Measurements from ENCODE around the gene DHX57.

The DHX57 gene

DNA sequence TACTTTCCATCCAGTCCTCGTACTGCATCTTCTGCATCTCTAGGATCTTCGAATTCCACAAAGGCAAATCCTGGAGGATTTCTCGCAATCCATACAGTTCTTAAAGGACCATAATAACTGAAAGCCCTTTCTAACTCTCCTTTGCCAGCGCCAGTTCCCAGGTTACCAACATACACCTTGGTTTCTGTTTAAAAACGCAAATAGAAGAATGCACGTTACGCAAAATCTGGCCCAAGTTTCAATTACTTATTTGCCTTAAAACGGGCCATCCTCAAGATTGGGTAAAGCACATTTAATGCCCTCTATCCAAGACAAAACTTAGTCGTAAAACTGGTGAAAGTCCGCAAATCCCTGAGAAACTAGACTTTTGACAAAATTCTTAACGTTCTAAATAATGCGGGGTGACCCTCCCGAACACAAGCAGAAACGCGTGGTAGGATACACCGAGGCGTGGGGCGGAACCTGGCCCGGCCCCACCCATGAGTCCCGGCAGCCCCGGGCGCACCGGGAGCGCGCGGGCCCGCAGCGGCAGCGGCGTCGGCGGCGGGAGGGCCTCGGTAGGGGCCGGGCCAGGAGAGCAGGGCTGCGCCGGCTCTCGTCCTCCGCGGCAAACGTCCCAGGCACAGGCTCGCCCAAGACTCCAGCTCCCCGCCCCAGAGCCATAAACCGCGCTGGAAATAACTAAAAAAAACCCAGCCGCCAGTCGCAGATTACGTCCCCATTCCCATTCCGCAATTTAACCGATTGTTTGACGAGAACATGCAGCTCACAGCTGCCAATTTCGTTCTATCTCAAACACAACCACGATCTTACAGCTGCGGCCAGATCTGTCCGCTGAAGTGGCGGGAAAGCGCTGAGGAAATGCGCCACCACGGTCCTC, 125.5 kb downstream of the DHX57 start:
- DNase-seq = peak in 5 of 6 experiments; percentile 30 to 82 (median 49)

DNA sequence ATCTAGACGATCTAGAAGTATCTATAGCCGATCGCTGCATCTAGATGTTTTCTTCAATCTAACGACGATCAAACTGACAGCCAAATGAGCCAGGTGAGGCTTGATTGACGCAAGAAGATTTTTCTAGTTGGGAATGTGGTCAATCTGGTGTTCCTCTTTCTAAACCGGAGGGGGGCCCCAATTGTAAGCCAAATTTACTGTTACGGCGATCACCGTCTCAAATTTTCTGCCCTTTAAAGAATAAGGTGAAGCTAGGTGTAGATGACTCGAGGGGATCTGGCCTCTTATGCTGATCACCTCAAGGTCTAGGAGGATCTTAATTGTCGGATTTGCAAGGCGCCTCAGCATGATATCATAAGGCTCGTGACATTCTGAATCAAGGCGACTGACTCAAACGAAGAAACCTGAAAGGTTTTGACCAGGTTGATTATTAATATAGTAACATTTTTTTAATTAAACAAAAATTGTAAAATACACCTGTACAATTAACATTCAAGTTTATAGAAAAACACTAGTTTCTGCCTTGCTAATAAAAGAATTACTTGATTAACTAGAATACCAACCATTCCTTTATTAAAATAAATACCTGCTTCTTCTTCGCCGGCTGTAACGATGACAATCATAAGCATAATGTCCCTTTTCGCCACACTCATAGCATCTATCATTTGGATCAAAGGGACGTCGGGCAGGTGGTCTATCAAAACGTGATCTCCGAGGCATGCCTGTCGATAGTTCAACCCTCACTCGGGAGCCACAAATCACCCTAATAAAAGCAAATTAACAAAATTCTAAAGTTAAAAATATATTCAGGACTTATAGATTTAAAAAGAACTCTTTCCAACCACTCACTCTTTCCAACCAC, 126.6 kb downstream of the DHX57 start:
- no peak for DNase-seq

DNA sequence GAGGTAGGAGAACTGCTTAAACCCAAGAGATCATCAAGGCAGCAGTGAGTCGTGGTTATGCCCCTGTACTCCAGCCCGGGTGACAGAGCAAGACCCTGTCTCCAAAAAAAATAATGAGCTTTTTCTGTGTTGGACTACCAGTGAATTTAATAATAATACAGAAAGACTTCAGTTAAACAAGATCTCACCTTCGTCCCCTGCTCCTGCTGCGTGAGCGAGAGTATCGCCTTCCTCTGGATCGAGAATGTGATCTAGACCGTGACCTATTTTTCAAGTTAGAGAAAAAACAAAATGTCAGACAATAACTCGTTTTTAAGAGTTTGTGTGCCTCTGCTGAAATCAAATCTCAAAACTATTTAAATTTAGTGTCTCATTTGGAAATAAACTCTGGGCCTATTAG, 127.3 kb downstream of the DHX57 start:
- no peak for DNase-seq

DNA sequence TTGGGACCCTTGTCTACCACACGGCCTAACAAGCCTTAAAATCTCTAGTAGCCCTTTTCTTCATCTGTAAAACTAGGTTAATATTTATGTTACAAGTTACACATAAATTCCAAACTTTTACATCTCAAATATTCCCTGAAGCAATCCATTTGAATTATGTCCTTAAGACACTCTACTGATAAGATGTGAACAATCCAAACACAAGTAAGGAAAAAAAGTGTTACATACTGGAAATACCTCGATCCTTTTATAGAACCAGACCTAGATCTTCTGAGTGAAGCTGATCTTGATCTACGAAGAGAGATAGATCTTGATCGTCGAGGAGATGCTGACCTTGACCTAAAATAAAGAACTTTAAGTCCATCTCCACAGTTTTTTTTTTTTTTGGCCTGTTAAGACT, 127.9 kb downstream of the DHX57 start:
- no peak for DNase-seq

All from stimulated activated naive CD4-positive, alpha-beta T cell (primary cell).